GM12873 (cell line): ENCODE data around the gene TSPAN31.

Experiments used
- CTCF ChIP-seq: IDR thresholded peaks from 2 replicates; pipeline ENCODE4 v1.5.1; 2012; ENCODE audit warnings: low read depth, mild to moderate bottlenecking, moderate library complexity, low read length, control low read depth; ENCODE audit not compliant: insufficient read depth; ENCODE audit errors: missing control alignments

Gene TSPAN31

GRCh38 chr12:57735952-57736740 is 8.7 kb upstream of the TSPAN31 start:
- TF ChIP-seq CTCF = no peak

GRCh38 chr12:57736741-57737466 is 7.9 kb upstream of the TSPAN31 start:
- TF ChIP-seq CTCF = no peak

- no peak for TF ChIP-seq CTCF
Observed at GRCh38 chr12:57737467-57738460, 7.1 kb upstream of the TSPAN31 start.

GRCh38 chr12:57738661-57739237 is 6.1 kb upstream of the TSPAN31 start, which contains the start of gene AGAP2:
AGAP2 (minus strand) TSS chr12:57738742; CDS start chr12:57738246, 496 bp downstream.
- TF ChIP-seq CTCF = no peak

- TF ChIP-seq CTCF = no peak
Observed at GRCh38 chr12:57739387-57739786, 5.5 kb upstream of the TSPAN31 start.

GRCh38 chr12:57739914-57740538 is 4.8 kb upstream of the TSPAN31 start:
- TF ChIP-seq CTCF = no peak
